ENCODE measurements around the gene RPS6KA5. TPM values are rescaled to one million over a fixed set of nuclear protein-coding genes. Genes with fewer than 3 reads are reported as not detected.

RPS6KA5 gene
- total RNA-seq, 1 experiment from 2014 or later: 24.2 TPM

- Histone ChIP-seq H3K27ac (ENCODE audit: low read depth, low read length) (no peak overlapping the region), H3K9ac (ENCODE audit: low read length) (no peak overlapping the region), H3K4me2 (ENCODE audit: low read length) (no peak overlapping the region), H3K4me3 (replicated peaks in 1 of 2; ENCODE audit: low read depth in 1 of 2, low read length in 2 of 2) (no peak overlapping the region), H4K20me1 (ENCODE audit: insufficient read depth) (no peaks in the 10 kb centered on the region), H3K9me2 (ENCODE audit: insufficient read depth) (no peaks in the 10 kb centered on the region), H2AFZ (ENCODE audit: low read depth, low read length, poor library complexity, severe bottlenecking) (no peak overlapping the region), H3K4me1 (ENCODE audit: control insufficient read depth in 1 of 2, insufficient read depth in 2 of 2, low read length in 2 of 2) (no peaks in the 10 kb centered on the region), H3K36me3 (ENCODE audit: control insufficient read depth in 1 of 2, insufficient read depth in 2 of 2, low read length in 2 of 2) (peaks cover 0 to 11% of the 10 kb centered on the region in 2 experiments; a peak in 2 of 4 replicates), H3K79me2 (ENCODE audit: insufficient read depth, low read length) (no peaks in the 10 kb centered on the region), H3K27me3 (ENCODE audit: insufficient read depth, low read length) (no peaks in the 10 kb centered on the region), H3K9me3 (ENCODE audit: control insufficient read depth in 1 of 2, insufficient read depth in 1 of 2, low read depth in 1 of 2, low read length in 2 of 2) (peaks cover 10% of the 10 kb centered on the region in 2 experiments; a peak in 2 of 4 replicates)
- CTCF ChIA-PET: no interaction called here
- intact Hi-C loops (cut with micrococcal nuclease): no loop called here
- no peak for ATAC-seq
- BruUV-seq (replicated peaks): no TSS peak
- RAD21 ChIA-PET (ENCODE audit: low non-redundant PET in 1 of 2, low total read pairs in 2 of 2, uncharacterized antibody in 2 of 2, unreplicated experiment in 2 of 2): no interaction called here
- DNase-seq (ENCODE audit: low read depth, low spot score): no peak
- TF ChIP-seq EZH2phosphoT487 (IDR thresholded peaks at IDR 0.05; ENCODE audit: borderline replicate concordance) (no peak), FOSL1 (IDR thresholded peaks at IDR 0.05; ENCODE audit: low read depth) (no peak)
- POLR2A ChIA-PET: no interaction called here
Measured at GRCh38 chr14:90943367-90943766, 117.1 kb downstream of the RPS6KA5 start.

- POLR2A ChIA-PET: no interaction called here
- H3K27ac ChIP-seq (ENCODE audit: low read depth, low read length): no peak overlapping the region
- H3K79me2 ChIP-seq (ENCODE audit: insufficient read depth, low read length): no peaks in the 10 kb centered on the region
- no peak overlapping the region for H3K9ac ChIP-seq (ENCODE audit: low read length)
- peaks cover 10% of the 10 kb centered on the region in 2 experiments; a peak in 2 of 4 replicates for H3K9me3 ChIP-seq (ENCODE audit: control insufficient read depth in 1 of 2, insufficient read depth in 1 of 2, low read depth in 1 of 2, low read length in 2 of 2)
- no TSS peak for BruUV-seq (replicated peaks)
- no peak overlapping the region for H2AFZ ChIP-seq (ENCODE audit: low read depth, low read length, poor library complexity, severe bottlenecking)
- RAD21 ChIA-PET (ENCODE audit: low non-redundant PET in 1 of 2, low total read pairs in 2 of 2, uncharacterized antibody in 2 of 2, unreplicated experiment in 2 of 2): no interaction called here
- CTCF ChIA-PET: no interaction called here
- intact Hi-C loops (cut with micrococcal nuclease): no loop called here
- H3K27me3 ChIP-seq (ENCODE audit: insufficient read depth, low read length): no peaks in the 10 kb centered on the region
- H3K4me2 ChIP-seq (ENCODE audit: low read length): no peak overlapping the region
- DNase-seq (ENCODE audit: low read depth, low spot score) (no peak), ATAC-seq (no peak)
- no peaks in the 10 kb centered on the region for H4K20me1 ChIP-seq (ENCODE audit: insufficient read depth)
- no peak overlapping the region for H3K4me3 ChIP-seq (replicated peaks in 1 of 2; ENCODE audit: low read depth in 1 of 2, low read length in 2 of 2)
- no peak for TF ChIP-seq RAD21 (IDR thresholded peaks at IDR 0.05; ENCODE audit: low read depth)
- peaks cover 0 to 11% of the 10 kb centered on the region in 2 experiments; a peak in 2 of 4 replicates for H3K36me3 ChIP-seq (ENCODE audit: control insufficient read depth in 1 of 2, insufficient read depth in 2 of 2, low read length in 2 of 2)
- H3K4me1 ChIP-seq (ENCODE audit: control insufficient read depth in 1 of 2, insufficient read depth in 2 of 2, low read length in 2 of 2): no peaks in the 10 kb centered on the region
- H3K9me2 ChIP-seq (ENCODE audit: insufficient read depth): no peaks in the 10 kb centered on the region
Measured at GRCh38 chr14:90942511-90942910, 117.9 kb downstream of the RPS6KA5 start.

- ATAC-seq: no peak
- ChIA-PET POLR2A (no interaction called here), RAD21 (ENCODE audit: low non-redundant PET in 1 of 2, low total read pairs in 2 of 2, uncharacterized antibody in 2 of 2, unreplicated experiment in 2 of 2) (no interaction called here), CTCF (no interaction called here)
- Histone ChIP-seq H4K20me1 (ENCODE audit: insufficient read depth) (no peaks in the 10 kb centered on the region), H3K27ac (ENCODE audit: low read depth, low read length) (no peak overlapping the region), H3K9me2 (ENCODE audit: insufficient read depth) (no peaks in the 10 kb centered on the region), H3K9ac (ENCODE audit: low read length) (no peak overlapping the region), H3K4me1 (ENCODE audit: control insufficient read depth in 1 of 2, insufficient read depth in 2 of 2, low read length in 2 of 2) (no peaks in the 10 kb centered on the region), H3K4me3 (replicated peaks in 1 of 2; ENCODE audit: low read depth in 1 of 2, low read length in 2 of 2) (no peak overlapping the region), H2AFZ (ENCODE audit: low read depth, low read length, poor library complexity, severe bottlenecking) (no peak overlapping the region), H3K36me3 (ENCODE audit: control insufficient read depth in 1 of 2, insufficient read depth in 2 of 2, low read length in 2 of 2) (peaks cover 0 to 11% of the 10 kb centered on the region in 2 experiments; a peak in 2 of 4 replicates), H3K79me2 (ENCODE audit: insufficient read depth, low read length) (no peaks in the 10 kb centered on the region), H3K27me3 (ENCODE audit: insufficient read depth, low read length) (no peaks in the 10 kb centered on the region), H3K4me2 (ENCODE audit: low read length) (no peak overlapping the region), H3K9me3 (ENCODE audit: control insufficient read depth in 1 of 2, insufficient read depth in 1 of 2, low read depth in 1 of 2, low read length in 2 of 2) (peaks cover 10% of the 10 kb centered on the region in 2 experiments; a peak in 2 of 4 replicates)
- intact Hi-C loops (cut with micrococcal nuclease): no loop called here
- TF ChIP-seq ELF1 (IDR thresholded peaks at IDR 0.05; ENCODE audit: borderline replicate concordance, low read depth): no peak
- TF ChIP-seq POLR2AphosphoS5 (IDR thresholded peaks at IDR 0.05; ENCODE audit: low read depth, low read length): no peak
- TF ChIP-seq ZNF274 (IDR thresholded peaks at IDR 0.05; ENCODE audit: low read depth, low read length): no peak
- no peak for TF ChIP-seq SIN3A (IDR thresholded peaks at IDR 0.05; ENCODE audit: low read depth)
- DNase-seq (ENCODE audit: low read depth, low spot score): no peak
- no TSS peak for BruUV-seq (replicated peaks)
Measured at GRCh38 chr14:90941706-90942105, 118.7 kb downstream of the RPS6KA5 start.

All from HCT116 (cell line).